Nephron (organoid): ENCODE data around the gene ATP13A3.

ENCODE experiments used
- H3K27ac Mint-ChIP-seq, 3 experiments: 2 replicates each; pipeline ENCODE4 v1.8.0; 2020; ENCODE audit warnings: mixed read lengths in 3 of 3, mild to moderate bottlenecking in 2 of 3, moderate library complexity in 1 of 3
- H3K27me3 Mint-ChIP-seq: 2 replicates; pipeline ENCODE4 v1.8.0; 2021; ENCODE audit warnings: low read depth, mild to moderate bottlenecking, moderate library complexity, mixed read lengths
- H3K36me3 Mint-ChIP-seq: 2 replicates; pipeline ENCODE4 v1.8.0; 2020; ENCODE audit warnings: low read depth, mixed read lengths
- H3K4me1 Mint-ChIP-seq: 2 replicates; pipeline ENCODE4 v1.8.0; 2020; ENCODE audit warnings: mixed read lengths
- H3K4me3 Mint-ChIP-seq, 3 experiments: 2 replicates each; pipeline ENCODE4 v1.8.0; 2020; ENCODE audit warnings: mild to moderate bottlenecking in 3 of 3, mixed read lengths in 3 of 3, moderate library complexity in 2 of 3
- H3K9me3 Mint-ChIP-seq: 2 replicates; pipeline ENCODE4 v1.8.0; 2020; ENCODE audit warnings: mixed read lengths
- CTCF ChIP-seq, 3 experiments: fragments of 200-600 bp; sonication (generic); IDR thresholded peaks; one replicate each; pipeline ENCODE4 v1.5.0; 2021; ENCODE audit warnings: antibody characterized with exemption in 3 of 3; ENCODE audit not compliant: unreplicated experiment in 3 of 3

Gene ATP13A3

DNA sequence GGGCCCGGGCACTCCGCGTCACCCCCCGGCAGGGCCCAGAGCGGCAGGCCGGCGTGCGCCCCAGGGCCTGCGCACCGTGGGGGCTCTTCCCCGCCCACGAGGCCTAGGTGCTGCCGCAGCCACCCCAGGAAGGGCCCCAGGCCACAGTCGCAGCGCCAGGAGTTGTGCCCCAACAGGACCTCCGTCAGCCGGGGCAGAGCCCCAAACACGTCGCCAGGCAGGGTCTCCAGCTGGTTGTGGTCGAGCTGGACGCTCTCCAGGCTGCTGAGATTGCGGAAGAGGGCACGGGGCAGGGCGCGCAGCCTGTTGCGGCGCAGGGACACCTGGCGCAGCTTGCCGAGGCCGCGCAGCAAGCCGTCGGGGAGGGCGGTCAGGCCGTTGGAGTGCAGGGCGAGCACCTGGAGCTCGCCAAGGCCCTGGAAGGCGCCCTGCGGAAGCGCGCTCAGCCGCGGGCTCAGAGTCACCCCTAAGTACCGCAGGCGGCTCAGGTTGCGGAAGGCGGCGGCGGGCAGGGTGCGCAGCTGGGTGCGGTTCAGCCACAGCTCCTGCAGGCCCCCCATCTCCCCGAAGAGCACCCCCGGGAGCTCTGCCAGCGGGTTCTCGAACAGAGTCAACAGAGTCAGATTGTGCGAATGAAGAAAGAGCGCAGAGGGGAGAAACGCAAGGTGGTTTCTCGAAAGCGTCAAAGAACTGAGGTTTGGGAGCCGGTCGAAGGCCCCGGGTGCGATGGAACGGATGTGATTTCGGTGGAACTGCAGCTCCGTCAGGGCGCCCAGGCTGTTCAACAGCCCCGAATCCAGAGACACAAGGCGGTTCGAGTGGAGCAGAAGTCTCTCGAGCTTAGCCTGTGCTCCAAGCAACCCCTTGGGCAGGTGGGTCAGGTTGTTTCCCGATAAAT is 89.7 kb downstream of the ATP13A3 start:
- Mint-ChIP-seq H3K4me1 (peaks cover 14% of the 10 kb centered on the region), H3K36me3 (no peaks in the 10 kb centered on the region), H3K27ac (no peak overlapping the region), H3K27me3 (peaks cover 5% of the 10 kb centered on the region), H3K9me3 (peaks cover 2% of the 10 kb centered on the region), H3K4me3 (no peak overlapping the region)
- TF ChIP-seq CTCF (IDR thresholded peaks at IDR 0.05; ENCODE audit: unreplicated experiment in 3 of 3), result no peak

- H3K9me3 Mint-ChIP-seq, result peaks cover 2% of the 10 kb centered on the region
- peaks cover 14% of the 10 kb centered on the region for H3K4me1 Mint-ChIP-seq
- no peak for TF ChIP-seq CTCF (IDR thresholded peaks at IDR 0.05; ENCODE audit: unreplicated experiment in 3 of 3)
- H3K4me3 Mint-ChIP-seq, result peak overlapping the region; percentile 51 to 68 (median 57)
- H3K27me3 Mint-ChIP-seq, result peaks cover 5% of the 10 kb centered on the region
- H3K36me3 Mint-ChIP-seq, result no peaks in the 10 kb centered on the region
- H3K27ac Mint-ChIP-seq, result peak overlapping the region in 1 of 3 experiments; percentile 77
These were observed 90.3 kb downstream of the ATP13A3 start for GRCh38 chr3:194396539-194396858.

- no peaks in the 10 kb centered on the region for H3K36me3 Mint-ChIP-seq
- H3K9me3 Mint-ChIP-seq, result peaks cover 6% of the 10 kb centered on the region
- H3K4me1 Mint-ChIP-seq, result peaks cover 14% of the 10 kb centered on the region
- peak overlapping the region; percentile 34 to 77 (median 70) for H3K27ac Mint-ChIP-seq
- peak overlapping the region; percentile 51 to 68 (median 57) for H3K4me3 Mint-ChIP-seq
- no peak for TF ChIP-seq CTCF (IDR thresholded peaks at IDR 0.05; ENCODE audit: unreplicated experiment in 3 of 3)
- H3K27me3 Mint-ChIP-seq, result peaks cover 5% of the 10 kb centered on the region
These were observed 90.8 kb downstream of the ATP13A3 start for GRCh38 chr3:194395778-194396538.

- Mint-ChIP-seq H3K27ac (peak overlapping the region; percentile 34 to 77 (median 70)), H3K9me3 (peaks cover 13% of the 10 kb centered on the region), H3K4me1 (peaks cover 14% of the 10 kb centered on the region), H3K36me3 (no peaks in the 10 kb centered on the region), H3K4me3 (peak overlapping the region in 1 of 3 experiments; percentile 24), H3K27me3 (peaks cover 9% of the 10 kb centered on the region)
- no peak for TF ChIP-seq CTCF (IDR thresholded peaks at IDR 0.05; ENCODE audit: unreplicated experiment in 3 of 3)
These were observed 91.6 kb downstream of the ATP13A3 start for GRCh38 chr3:194395212-194395611.

- peaks cover 22% of the 10 kb centered on the region for H3K9me3 Mint-ChIP-seq
These were observed 94.2 kb downstream of the ATP13A3 start for GRCh38 chr3:194392576-194392975.

More at GRCh38 chr3:194392576-194392975, 94.2 kb downstream of the ATP13A3 start:
- Mint-ChIP-seq H3K27me3 (peaks cover 15% of the 10 kb centered on the region), H3K4me3 (no peak overlapping the region), H3K27ac (no peak overlapping the region), H3K4me1 (peaks cover 14% of the 10 kb centered on the region), H3K36me3 (no peaks in the 10 kb centered on the region)
- no peak for TF ChIP-seq CTCF (IDR thresholded peaks at IDR 0.05; ENCODE audit: unreplicated experiment in 3 of 3)
